ENCODE data around the gene EDIL3.
"Not testable (repeated sequence)": the region's sequence is repeated elsewhere in the genome, so short reads cannot be mapped to it uniquely, and the experiment has no call there.

Gene EDIL3

GRCh38 chr5:84255315-84255714, 129.4 kb downstream of the EDIL3 start:
- DNase-seq, result no peak

DNA sequence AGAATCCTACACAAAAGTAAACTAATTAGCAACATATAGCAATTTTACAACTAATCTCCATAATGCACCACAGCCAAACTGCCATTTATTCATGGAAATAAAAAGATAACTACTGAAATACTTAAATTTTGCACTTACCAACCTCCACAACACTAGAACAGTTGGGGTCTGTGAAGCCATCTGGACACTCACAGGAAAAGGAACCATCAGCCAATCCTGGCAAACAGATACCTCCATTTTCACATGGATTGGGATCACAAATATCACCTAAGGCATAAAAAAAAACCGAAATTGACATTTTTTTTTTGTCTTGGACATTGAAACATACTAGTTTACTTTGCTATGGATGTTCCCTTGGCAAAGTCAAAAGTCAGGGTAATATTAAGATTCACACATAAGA, 130.7 kb downstream of the EDIL3 start:
- no peak for DNase-seq

DNA sequence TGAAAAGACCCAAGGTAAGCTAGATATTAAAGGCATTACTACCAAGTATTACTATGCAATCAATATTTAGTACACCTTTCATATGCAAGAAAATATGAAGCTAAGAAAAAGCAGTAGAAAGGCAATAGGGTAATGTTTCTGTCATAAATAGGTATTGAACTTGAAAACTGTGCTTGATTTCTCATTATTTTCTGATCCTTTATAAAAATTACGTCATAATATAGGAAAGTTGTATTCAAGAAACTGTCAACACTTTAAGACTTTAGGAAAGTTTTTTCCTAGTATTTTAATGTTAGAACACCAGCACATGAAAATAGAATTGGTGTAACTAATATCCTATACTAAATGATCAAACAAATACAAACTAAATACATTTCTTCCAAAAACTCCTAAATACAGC, 133.2 kb downstream of the EDIL3 start:
- DNase-seq, result no peak

DNA sequence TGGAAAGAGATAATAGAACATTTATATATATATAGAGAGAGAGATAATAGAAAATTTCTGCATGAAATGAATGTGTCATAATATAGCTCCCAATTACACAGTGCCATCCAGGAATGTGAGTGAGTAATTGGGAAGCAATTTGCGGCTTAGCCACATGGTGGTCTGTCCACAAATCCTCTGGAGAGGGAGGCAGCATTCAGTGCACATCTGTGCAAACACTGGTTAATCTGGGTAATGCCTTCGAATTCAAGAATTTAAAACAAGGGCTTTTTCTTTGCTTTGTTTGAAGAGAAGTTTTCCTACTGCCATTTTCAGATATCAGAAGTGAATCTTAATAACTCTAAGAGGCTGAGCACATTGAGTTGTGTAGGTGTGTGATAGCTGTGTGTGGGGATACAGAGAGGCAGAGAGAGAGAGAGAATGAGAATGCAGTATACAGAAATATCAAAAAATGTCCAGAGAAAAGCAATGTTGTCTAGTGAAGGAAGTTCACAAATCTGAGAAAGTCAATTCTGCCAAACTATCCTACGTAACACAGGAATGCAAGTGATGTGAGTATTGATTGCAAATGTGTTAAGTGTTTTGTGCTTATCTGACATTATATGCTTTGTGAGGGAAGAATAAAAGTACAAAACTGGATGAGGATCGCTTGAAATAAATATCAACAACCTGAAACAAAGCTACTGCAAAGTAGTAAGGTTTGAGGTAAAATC, 134.6 kb downstream of the EDIL3 start:
- DNase-seq, result no peak

DNA sequence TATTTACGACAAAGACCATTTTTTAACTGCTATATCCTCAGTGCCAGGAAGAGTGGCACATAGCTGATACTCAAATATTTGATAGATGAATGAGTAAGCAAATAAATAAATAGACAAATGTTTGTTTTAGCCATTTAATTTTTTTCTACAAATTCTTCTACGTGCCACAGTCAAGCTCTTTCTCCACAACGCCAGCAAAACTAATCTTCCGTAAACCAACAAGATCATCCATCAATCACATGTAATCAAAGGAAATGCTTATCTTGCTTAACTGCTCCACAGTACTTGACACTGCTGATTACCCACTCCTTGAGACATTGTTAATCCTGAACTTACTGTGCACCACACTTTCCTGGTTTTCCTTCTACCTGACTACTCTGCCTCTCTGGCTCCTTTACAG, 136.7 kb downstream of the EDIL3 start:
- no peak for DNase-seq

GRCh38 chr5:84242286-84242685, 142.4 kb downstream of the EDIL3 start:
- DNase-seq, result no peak

DNA sequence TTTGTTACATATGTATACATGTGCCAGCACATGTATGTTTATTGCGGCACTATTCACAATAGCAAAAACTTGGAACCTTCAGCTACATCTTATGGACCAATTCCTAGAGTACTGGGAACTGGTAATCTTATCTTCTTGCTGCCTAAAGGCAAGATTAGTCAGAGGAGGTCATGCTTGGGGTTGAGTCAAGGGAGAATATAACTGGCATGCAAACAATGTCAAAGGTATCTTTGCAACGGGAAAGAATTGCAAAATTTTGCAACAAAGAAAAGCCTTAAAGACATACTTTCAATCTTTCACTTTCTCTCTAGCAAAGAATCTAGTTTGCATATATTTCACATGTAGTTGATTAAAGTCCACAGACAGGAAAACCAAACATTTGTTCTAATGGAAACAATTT, 145.2 kb downstream of the EDIL3 start:
- DNase-seq, result no peak

DNA sequence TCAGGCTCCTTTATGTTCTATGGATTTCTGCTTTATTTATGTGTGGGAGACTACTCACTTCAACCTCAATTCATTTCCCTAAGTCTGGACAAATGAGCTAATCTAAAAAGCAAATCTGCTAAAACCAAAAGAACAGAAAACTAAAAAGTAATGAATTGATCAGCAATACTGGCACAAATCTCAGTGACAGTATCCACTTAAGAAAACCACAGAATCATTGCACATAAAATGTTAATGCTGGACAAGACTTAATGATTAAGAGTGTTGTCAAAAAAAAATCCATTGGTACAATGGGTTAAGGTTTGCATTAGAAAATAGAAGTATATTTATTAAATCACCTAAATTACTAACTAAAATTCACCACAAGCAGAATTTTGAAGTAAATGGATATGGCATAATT, 147.6 kb downstream of the EDIL3 start:
- no peak for DNase-seq

- DNase-seq, result no peak
Observed at GRCh38 chr5:84231433-84231832, 153.2 kb downstream of the EDIL3 start.

- DNase-seq, result no peak
Observed at GRCh38 chr5:84229045-84229444, 155.6 kb downstream of the EDIL3 start.

GRCh38 chr5:84228266-84228665, 156.4 kb downstream of the EDIL3 start:
- no peak for DNase-seq

DNA sequence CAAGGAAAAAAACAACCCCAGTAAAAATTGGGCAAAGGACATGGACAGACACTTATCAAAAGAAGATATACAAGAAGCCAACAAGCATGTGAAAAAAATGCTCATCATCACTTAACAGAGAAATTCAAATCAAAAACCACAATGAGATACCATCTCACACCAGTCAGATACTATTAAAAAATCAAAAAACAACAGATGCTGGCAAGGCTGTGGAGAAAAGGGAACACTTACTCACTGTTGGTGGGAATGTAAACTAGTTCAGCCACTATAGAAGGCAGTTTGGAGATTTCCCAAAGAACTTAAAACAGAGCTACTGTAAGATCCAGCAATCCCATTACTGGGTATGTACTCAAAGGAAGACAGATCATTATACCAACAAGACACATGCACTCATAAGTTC, 157.4 kb downstream of the EDIL3 start:
- no peak for DNase-seq

GRCh38 chr5:84218546-84218945, 166.1 kb downstream of the EDIL3 start:
- DNase-seq, result no peak

GRCh38 chr5:84215521-84215920, 169.2 kb downstream of the EDIL3 start:
- DNase-seq, result no peak

GRCh38 chr5:84213861-84214260, 170.8 kb downstream of the EDIL3 start:
- no peak for DNase-seq

GRCh38 chr5:84213212-84213611, 171.5 kb downstream of the EDIL3 start:
- no peak for DNase-seq

DNA sequence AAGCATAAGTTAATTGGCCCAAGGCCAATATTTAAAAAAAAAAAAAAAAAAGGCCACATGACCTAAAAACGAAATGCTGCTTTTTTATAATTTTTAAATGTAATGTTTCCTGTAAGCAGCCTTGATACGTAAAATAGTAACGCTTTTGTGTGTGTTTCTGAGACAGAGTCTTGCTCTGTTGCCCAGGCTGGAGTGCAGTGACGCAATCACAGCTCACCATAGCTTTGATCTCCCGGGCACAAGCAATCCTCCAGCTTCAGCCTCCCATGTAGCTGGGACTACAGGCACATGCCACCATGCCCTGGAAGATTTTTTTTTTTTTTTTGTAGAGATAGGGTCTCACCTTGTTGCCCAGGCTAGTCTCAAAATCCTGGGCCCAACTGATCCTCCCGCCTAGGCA, 179.9 kb downstream of the EDIL3 start:
- DNase-seq, result no peak

GRCh38 chr5:84202136-84202535, 182.5 kb downstream of the EDIL3 start:
- no peak for DNase-seq

- DNase-seq, result no peak
Observed at GRCh38 chr5:84197538-84197937, 187.1 kb downstream of the EDIL3 start.

DNA sequence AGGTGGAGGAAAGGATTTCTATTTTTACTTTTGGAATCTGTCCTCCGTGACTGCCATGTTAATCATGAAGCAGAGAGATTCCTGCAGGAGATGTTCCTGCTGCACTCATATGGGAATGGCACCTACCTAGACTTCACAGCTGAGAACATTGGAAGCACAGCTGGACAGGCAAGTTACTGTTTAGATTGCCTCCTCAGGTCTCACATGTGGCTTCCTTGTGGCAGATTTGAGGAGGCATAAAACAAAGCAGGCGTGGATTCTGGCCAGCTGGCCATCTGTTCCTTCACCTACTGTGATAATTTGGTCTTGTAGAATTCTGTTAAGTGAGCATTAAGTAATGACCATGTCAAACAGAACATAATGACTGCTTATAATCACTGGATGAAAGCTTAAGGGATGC, 193.4 kb downstream of the EDIL3 start:
- DNase-seq, result no peak

- no peak for DNase-seq
Observed at GRCh38 chr5:84184857-84185256, 199.8 kb downstream of the EDIL3 start.

DNA sequence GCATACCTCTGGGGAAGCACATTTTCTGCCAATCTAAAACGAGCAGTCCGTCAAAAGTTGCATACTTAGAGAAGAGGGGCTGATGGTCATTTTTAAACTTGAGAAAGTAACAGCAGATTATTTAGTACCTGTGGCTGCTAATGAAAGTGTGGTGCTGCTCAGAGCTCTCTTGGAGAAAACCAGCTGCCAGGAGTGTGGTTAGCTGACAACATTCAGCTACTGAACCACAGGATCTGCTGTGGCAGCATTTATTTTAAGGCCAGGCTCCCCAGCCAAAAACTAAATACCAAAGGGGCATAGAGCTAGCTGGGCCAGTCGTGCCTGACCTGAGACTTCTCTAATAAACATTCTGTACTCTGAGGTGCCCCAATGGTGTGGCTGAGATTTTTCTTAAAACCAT, 203.6 kb downstream of the EDIL3 start:
- no peak for DNase-seq

- DNase-seq, result no peak
Observed at GRCh38 chr5:84168841-84169240, 215.8 kb downstream of the EDIL3 start.

DNA sequence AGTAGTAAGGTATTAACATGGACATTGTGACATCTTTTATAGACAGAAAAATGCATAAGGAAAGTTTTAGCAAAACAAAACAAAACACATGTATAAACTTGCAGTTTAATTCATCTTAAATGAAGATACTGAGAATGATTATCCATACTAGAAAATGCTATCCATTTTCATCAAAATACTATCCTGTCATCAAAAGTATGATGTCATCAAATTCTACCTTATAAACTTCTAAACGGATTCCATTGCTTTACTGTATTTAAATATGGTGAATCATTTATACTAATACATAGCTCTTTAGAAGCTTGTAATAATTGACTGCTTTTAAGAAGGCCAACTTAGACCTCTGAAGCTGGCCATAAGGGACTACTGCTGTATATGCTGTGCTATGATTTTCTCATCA, 221.0 kb downstream of the EDIL3 start:
- DNase-seq, result no peak

DNA sequence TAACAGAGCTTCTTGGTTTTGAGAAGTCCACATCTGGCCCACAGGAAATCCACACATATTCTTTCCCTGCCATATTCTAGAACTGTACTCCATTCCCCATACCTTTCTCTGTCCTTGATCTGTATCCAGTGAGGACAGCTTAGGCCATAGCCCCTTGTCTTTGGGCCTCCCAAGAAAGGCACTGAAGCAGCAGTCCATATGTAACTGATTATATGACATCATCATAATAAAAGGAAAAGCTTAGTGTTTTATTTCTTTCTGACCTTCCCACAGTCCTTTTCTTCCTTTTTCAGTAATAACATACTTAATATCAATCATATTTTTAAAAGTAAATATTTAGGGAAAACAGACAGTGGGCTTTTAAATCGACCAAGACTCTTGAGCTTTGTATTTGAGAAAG, 222.0 kb downstream of the EDIL3 start:
- DNase-seq, result no peak

DNA sequence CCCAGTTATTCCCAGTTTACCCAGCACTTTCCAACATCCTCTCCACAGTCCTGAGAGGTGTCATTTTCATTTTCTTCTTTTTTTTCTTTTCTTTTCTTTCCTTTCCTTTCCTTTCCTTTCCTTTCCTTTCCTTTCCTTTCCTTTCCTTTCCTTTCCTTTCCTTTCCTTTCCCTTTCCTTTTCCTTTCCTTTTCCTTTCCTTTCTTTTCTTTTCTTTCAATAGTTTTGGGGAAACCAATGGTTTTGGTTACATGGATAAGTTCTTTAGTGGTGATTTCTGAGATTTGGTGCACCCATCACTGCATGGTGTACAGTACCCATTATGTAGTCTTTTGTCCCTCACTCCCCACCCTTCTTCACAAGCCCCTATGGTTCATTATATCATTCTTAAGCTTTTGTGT, 224.0 kb downstream of the EDIL3 start:
- DNase-seq, result not testable (repeated sequence)

All from activated CD4-positive, alpha-beta T cell treated with anti-CD3 and anti-CD28 coated beads for 4 hours (primary cell).